Fibroblast of upper back skin (primary cell): Measurements from ENCODE around the gene EXOC6B.

Source experiments
- DNase-seq: peaks from one replicate; pipeline ENCODE4 v3.0.0-alpha.2; 2013

Gene EXOC6B

DNA sequence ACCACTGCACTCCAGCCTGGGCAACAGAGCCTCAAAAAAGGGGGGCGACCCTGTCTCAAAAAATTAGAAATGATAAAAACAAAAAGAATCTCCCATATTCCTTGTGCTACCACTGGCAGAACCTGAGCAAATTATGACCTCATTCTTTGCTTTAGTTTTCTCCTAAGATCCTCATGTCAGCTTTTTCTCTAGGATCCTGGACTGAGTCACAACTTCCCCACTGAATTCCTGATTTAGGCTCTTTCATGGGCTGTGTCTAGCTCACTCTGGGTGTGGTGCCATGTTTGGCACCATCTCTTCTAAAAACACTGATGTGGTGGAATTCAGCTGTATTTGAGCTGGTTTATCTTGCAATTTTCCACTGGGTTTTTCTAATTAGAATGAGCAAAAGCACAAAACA lies 37.1 kb downstream of the EXOC6B start:
- peak; percentile 51 for DNase-seq

DNA sequence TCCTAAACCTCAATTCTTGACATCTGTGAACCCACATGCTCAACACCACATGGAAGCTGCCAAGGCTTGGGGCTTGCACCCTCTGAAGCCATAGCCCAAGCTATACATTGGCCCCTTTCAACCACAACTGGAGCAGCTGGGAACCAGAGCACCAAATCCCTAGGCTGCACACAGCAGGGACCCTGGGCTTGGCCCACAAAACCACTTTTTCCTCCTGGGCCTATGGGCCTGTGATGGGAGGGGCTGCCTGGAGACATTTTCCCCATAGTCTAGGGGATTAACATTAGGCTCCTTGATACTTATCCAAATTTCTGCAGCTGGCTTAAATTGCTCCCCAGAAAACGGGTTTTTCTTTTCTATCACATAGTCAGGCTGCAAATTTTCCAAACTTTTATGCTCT lies 40.3 kb downstream of the EXOC6B start:
- no peak for DNase-seq

DNA sequence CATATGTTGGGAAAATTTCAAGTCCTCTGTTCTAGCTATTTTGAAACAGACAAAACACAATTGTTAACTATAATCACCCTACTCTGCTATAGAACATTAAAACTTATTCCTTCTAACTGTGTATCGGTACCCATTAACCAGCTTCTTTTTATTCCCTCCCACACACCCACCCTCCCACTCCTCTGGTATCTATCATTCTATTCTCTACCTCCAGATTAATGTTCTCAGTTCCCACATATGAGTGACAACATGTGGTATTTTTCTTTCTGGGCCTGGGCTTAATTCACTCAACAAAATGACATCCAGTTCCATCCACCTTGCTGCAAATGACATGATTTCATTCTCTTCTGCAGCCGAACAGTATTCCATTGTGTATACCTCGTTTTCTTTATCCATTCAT lies 43.3 kb downstream of the EXOC6B start:
- DNase-seq = no peak

DNA sequence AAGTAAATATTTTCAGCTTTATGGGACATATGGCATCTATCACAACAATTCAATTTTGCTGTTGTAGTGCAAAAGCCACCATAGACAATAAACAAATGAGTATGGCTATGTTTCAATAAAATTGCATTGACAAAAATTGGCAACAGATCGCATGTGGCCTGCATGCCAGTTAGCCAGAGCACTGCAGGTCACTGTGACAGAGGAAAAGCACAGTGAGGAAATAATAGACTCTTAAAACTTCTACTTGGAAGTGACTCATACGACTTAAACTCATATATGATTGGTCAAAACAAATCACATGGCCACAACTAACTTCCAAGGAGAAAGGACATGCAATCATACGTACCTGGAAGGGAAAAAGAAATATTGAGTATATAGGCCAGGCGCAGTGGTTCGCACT lies 44.4 kb downstream of the EXOC6B start:
- no peak for DNase-seq

DNA sequence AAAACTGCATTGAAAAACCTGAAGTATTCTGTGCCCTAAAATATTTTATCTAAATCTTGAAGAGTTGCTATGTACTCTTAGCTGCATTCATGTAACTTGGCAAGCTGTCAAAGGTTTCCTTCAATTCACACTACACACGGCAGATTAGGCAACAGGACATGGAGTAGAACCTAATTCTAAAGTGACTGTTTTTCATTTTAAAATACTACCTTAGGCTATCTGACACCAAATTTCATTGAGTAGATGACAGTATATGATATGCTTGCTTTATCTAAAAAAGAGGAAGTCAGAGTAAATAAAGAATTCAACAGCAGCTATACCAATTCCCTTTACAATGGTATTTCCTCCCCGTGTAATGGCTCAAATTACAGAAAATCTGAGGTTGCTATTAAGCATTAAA lies 45.4 kb downstream of the EXOC6B start:
- peak; percentile 50 for DNase-seq

DNA sequence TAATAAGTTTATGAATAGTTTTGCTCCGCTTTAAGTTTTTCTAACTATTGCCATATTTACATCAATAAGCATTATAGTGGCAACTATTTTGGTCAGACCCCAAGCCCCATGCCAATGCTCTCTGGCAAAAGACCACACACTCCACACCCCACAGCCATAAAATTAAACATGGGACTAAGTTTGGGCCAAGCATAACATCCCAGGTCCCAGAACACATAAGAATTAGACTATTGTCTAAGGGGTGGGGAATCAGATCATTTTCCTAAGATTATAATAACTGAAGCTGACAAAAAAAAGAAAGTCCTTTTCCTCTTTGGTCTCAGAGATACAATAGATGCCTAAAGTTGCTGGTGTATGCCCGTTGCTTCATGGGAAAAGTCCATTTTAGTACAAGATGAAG lies 46.3 kb downstream of the EXOC6B start:
- no peak for DNase-seq

DNA sequence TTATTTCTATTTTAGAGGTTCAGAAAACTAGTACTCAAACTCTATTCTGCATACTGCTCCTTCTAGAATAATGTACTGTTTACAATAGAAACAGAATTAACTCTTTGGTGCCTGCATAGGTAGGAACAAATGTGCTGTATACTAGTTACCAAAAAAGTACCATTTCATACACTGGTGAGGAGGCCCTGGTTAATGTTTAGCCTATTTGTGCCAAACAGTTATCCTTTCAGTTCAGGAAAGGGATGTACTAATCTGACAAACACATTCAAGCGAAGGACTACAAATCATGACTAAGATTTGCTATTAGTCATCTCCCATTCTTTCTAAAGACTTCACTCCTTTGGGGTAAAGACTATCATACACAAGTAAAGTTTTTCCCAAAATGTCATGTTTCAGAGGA lies 47.4 kb downstream of the EXOC6B start:
- DNase-seq = peak; percentile 31

DNA sequence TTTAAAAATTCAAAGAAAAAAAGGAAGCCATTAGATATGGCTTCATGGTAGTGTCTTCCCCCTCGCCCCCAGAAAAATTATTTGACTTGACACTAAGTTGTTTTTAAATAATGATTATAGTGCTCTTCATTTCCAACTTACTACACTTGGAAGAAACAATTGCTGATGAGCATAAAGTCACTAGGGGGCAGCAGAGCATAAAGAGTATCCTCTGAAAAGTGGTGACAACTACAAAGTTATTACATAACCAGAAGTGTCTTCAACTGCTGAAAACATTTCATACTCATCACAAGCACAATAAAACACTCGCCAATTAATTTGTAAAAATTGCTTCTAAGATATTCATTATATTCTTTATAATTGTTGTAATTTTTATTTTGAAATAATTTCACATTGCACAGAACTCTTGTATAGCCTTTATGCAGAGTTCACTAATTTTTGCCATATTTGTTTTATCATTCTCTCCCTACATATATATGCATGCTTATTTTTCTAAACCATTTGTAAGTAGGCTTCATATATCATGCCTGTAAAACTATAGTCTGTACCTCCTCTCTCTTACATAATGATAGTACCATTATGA lies 54.9 kb downstream of the EXOC6B start:
- peak; percentile 69 for DNase-seq

DNA sequence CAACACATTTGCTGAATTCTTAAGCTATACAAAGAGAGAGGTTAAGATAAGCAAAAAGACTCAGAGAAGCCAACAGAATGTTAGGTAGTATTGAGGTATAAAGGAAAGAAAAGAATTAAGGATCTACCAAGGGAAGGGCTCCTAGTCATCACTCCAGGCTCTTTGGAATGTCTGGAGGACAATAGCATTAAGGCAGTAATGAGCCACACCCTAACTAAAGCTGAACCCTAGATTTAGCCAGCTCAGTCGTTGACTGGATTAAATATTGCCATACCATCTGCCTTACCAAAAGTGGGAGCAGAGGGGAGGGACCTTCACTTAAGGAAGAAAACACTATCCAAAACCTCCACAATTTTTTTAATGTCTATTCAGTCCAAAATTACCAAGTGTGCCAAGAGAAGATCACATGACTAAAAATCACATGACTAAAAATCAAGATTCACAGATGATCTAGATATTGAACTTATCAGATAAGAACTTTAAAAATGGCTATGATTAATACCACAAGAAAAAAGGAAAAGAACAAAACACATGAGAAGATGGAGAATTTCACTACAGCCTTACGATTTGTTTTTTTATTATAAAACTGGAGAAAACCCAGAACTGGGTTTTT lies 59.7 kb downstream of the EXOC6B start:
- no peak for DNase-seq

DNA sequence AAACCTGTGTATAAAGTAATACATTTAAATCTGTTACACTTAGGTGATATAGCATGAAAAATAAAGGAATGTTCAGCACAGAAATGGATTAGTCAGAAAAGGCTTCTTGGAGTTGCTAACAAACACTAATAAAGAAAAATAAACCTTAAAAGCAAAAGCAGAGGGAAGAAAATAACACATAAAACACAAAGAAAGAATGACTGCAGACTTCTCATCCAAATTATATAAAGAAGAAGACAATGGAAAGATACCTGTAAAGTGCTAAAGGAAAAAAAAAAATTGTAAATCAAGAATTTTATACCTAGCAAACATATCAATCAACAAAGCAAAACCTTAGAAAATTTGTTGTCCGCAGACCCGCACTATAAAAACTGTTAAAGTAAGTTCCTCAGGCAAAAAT lies 63.6 kb downstream of the EXOC6B start:
- no peak for DNase-seq

DNA sequence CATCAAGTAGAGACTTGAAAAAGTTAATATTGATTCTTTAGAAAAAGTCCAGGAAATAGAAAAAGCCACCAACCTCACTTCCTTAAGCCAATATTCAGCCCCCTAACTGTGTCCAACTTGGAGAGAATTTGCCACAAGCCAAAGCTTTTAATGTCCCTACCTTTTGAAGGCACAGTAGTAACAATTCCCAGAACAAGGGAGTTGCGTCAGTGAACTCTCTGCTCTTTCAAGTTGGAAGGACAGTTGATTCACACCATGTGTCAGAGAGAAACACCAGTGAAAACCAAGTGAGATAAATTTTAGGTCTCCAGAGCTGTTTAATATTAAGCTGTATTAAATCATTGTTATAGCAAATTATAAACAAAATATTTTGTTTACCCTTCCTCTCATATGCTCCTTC lies 66.1 kb downstream of the EXOC6B start:
- DNase-seq = no peak

DNA sequence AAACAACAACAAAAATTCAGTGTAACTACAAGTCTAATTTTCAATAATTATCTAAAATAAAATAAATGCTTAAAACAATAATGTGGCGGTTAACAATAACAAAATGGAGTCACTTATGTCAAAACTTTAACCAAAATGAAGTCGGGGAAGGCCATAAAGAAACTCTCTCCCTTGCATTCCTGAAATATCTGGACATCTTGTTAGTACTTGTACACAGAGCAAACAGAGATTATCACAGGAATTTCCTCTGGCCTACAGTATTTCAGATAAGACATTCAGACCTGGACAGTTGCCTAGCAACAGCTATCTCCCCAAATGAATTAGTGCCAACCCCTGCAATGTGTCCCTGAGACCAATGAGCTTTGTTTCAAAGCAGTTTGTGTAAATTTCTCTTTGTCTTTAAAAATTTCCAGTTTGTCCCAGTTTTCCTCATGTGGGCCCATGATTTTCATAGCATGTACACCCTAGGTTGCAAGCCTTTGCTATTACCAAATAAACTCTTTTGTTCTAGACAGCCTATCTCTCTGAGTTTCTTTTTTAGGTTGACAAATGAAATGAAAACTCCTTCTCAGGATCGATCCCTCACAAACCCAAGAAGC lies 68.6 kb downstream of the EXOC6B start:
- DNase-seq = peak; percentile 60

DNA sequence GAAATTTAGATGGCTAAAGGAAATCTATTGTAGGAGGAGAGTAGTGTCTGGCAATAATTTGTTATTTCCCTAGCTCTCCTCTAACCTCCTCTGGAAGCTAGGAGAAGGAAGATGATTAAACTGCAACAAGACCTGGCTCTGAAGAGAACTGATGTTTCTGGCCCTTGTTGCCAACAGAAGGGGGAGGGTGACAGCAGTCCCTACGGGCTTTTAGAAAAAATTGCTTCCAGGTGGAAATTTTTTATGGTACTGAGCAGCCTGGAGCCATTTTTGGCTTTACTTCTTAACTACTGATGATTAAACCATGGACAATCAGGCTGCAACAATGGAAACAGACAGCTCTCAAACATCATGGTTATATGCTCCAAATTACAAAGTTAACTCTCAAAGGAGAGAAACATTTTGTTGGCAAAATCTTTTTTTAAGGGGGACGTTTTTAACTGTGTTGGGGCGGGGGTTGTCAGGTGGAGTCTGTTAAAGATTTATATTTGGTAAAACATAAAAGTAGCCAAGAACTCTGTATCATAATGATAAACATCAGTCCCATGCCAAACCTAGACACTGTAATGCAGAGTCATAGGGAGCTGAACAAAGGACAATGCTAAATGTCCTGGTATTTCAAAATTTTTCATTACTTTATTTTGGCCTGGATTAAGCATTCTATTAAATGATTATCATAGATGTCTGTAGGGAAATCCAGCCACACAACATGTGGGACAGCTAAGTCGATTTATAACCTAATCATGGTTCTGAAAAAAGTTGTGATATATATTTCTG lies 70.0 kb downstream of the EXOC6B start:
- peak; percentile 78 for DNase-seq

DNA sequence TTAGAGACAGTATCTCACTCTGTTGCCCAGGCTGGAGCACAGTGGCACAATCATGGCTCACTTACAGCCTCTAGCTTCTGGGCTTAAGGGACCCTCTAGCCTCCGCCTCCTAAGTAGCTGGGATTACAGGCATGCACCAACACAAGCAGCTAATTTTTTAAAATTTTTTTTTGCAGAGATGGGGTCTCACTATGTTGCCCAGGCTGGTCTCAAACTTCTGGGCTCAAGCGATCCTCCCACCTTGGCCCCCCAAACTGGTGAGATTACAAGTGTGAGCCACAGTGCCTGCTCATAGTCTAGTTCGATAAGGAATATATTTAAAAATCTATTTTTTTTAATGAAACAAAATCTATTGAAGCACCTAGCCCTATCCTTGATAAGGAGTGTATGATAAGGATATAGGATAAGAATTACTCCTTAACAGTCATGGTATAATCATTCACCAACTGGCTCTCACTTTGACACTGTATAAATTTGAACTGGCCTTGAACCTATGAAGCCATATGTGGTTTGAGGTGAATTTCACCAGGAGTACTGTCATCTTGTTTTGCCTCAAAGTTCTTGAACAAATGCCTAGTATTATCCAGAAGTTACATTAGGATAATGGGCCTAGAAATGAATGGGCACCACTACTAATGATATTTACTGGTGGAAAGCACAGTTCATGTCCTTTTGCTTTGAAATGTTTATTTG lies 71.1 kb downstream of the EXOC6B start:
- peak; percentile 5 for DNase-seq

DNA sequence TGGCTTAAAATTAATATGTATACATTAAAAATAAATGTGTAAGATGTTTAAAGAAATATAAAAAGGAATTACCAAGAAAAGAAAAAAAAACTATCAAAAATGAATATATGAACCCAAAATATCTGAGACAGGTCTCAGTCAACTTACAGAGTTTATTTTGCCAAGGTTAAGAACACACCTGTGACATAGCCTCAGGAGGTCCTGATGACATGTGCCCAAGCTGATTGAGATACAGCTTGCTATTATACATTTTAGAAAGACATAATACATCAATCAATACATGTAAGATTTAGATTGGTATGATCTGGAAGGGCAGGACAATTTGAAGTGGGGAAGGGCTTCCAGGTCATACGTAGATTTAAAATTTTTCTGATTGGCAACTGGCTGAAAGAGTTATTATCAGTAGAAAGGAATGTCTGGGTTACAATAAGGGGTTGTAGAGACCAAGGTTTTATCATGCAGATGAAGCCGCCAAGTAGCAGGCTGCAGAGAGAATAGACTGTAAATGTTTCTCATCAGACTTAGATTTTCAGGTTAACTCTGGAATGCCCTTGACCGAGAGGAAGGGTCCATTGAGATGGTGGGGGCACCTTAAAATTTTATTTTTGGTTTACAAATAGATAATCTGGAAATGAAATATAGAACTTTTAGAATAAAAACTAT lies 74.7 kb downstream of the EXOC6B start:
- DNase-seq = no peak

DNA sequence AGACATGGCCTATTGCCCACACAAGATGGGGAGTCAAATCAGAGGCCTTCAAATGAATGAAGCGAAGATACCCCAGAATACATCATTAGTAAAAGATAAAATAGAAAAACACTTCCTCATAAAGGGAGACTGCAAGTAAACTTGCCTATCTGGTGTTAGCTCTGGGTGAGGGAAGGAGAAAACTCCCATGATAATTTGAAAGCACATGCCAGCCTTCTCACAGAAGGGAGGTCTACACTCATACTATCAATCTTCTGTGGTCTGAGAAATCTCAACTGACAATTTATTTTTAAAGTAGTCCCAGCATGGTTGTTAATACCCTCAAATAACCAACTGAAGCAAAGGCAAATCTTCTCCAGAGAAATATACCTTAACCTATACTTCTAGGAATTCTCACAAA lies 75.4 kb downstream of the EXOC6B start:
- no peak for DNase-seq

DNA sequence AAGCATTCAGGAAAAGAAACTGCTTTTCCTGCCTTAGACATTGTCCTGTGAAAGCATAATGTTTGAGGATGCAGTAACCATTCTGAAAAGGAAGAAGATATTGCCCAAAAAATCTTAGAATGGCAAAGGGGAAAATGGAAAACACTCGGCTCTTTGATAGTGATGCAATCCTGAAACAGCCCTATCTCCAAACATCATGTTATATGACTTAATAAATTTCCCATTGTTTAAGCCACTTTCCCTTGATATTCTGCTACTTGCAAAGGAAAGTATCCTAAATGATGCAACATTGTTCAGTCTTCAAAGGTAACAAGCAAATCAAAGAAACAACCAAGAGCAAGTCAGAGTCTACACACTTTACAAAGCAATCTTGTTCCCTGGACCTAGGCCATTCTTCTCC lies 78.5 kb downstream of the EXOC6B start:
- no peak for DNase-seq

DNA sequence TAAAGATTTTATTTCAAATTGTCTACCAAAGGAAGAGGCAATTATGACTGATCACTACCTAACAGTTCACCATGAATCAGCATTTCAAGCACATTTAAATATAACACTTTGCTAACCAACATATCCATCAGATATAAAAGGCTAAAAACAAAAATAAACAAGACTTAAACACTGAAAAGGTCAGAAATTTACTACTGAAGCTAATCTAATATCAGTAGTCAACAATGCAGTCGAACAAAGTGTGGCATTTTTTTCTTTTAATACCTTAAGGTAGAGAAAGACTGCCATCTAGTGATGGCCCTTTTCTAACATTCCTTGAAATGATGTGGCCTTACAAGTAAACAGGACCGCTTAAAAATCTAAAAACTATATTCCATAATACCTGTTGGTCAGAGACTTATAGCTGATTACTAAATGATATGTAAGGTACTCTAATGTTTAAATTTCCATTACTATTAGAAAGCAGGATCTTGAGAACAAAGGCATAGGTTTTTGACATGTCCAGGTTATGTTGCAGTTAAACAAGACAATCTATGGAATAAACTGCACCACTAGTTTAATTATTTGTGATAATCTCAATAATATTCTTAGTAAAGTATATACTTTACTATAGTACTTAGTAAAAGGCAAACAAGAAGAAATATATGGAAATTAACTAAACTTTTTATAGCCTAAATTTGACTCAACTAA lies 80.0 kb downstream of the EXOC6B start:
- peak; percentile 61 for DNase-seq

DNA sequence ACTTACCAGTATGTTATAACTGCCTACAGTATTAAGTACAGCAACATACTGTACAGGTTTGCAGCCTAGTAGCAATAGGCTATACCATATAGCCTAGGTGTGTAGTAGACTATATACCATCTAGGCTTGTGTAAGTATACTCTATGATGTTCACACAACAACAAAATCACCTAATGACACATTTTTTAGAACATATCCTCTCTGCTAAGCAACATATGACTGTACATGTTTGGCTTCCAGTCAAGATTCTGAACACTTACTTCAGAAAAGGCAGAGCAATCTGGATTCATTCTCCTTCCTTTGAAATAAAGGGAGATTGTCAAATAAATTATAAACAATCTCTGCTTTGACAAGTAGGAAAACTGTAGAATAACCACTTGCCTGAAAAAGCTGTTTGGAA lies 81.8 kb downstream of the EXOC6B start:
- peak; percentile 51 for DNase-seq

DNA sequence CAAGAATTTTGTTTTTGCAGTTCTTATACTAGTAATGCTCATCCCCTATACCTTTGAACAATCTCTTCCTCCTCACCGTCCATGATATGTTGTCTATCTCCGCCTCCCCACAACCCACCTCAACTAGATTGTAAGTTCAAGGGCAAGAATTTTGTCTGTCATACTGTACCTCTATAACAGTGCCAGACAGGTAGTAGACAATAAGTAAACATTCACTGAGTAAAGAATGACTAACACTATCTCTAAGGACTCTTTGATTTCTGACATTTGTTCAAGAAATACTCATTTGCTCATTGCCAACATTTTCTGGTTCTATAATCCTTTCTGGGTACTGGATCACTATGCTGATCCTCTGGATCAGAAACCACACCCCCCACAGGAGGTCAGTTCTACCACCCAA lies 82.4 kb downstream of the EXOC6B start:
- no peak for DNase-seq

DNA sequence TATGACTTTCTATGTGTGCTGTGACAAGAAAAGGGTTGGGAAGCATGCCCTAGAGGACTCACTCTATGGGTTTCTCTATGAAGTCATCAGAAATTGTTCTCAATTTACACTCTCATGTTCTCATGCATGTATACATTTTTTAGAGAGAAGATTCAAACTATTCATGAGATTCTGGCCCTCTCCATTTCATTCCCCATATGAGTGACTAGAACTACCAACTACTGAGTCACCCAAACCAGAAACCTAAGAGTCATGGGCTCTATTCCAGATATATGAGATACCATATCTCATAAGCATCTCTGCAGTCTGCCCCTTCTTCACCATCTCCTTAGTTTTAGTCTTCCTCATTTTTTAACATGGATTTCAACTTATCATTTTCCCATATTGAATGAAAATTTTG lies 87.7 kb downstream of the EXOC6B start:
- DNase-seq = peak; percentile 11

DNA sequence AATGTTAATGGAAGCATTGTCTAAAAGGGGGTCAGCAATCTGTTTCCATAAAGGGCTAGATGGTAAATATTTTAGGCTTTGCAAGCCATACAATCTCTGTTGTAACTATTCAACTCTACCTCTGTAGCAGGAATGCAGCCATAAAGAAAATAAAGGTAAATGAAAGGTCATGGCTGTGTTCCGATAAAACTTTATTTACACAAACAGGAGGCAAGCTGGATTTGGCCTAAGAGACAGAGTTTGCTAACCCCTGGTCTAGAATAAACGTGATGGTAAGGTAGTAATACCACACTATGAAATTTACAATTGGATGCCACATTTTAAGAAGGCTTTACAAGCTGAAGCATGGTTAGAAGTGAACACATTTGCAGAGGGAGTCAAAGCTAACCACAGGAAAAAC lies 91.4 kb downstream of the EXOC6B start:
- DNase-seq = no peak
